GM12878 (cell line): Measurements from ENCODE around the gene RPS19BP1. TPM values are rescaled to one million over a fixed set of nuclear protein-coding genes. Genes with fewer than 3 reads are reported as not detected.

Experiments
- ATAC-seq: fragments of 200-7000 bp; cut with Tn5 transposase; 3 replicates; pipeline ENCODE4 v1.9.1; 2020; ENCODE audit warnings: mild to moderate bottlenecking, moderate library complexity
- BruUV-seq: library from RNA; stranded (reverse); fragments of 400-500 nt; replicated peaks from 2 replicates; lab custom pipeline; 2021; lab: Mats Ljungman, UMichigan
- CTCF ChIA-PET: fragments of 300-600 bp; sonication (Branson Sonifier 250); formaldehyde crosslinking; extraction: SDS; loops from one replicate; lab custom pipeline; 2021; ENCODE audit warnings: inconsistent platforms; lab: Yijun Ruan, JAX
- POLR2A ChIA-PET: fragments of 350-600 bp; formaldehyde crosslinking; extraction: SDS; loops from one replicate; lab custom pipeline; 2021; ENCODE audit warnings: inconsistent platforms; lab: Charles Lee
- RAD21 ChIA-PET: fragments of 300-600 bp; sonication (Branson Sonifier 250); formaldehyde crosslinking; loops from one replicate; lab custom pipeline; 2023; ENCODE audit warnings: antibody characterized with exemption; ENCODE audit not compliant: unreplicated experiment; lab: Charles Lee
- SMC1A ChIA-PET: fragments of 300-600 bp; sonication (Branson Sonifier 250); formaldehyde crosslinking; loops from one replicate; lab custom pipeline; 2023; ENCODE audit not compliant: unreplicated experiment, uncharacterized antibody; lab: Charles Lee
- DNase-seq: peaks from one replicate; pipeline ENCODE4 v3.0.0-alpha.2; 2011; ENCODE audit warnings: low read depth, low spot score
- FAIRE-seq: peaks from 3 replicates; lab custom pipeline; 2011; peaks lifted over from hg19 to GRCh38; lab: Jason Lieb, UNC
- H2AFZ ChIP-seq: 2 replicates; pipeline ENCODE4 v1.6.0; 2011; ENCODE audit warnings: low read depth, low read length, control low read depth; ENCODE audit not compliant: control insufficient read depth
- H3K27ac ChIP-seq: 2 replicates; pipeline ENCODE4 v1.5.1; 2011; ENCODE audit warnings: control low read depth; ENCODE audit not compliant: control insufficient read depth, insufficient read depth
- H3K27me3 ChIP-seq, 2 experiments: replicated peaks in 1 of 2; 2 replicates each; pipeline versions ENCODE4 v1.6.0 to v1.6.1; 2011; ENCODE audit warnings: low read length in 1 of 2; ENCODE audit not compliant: control insufficient read depth in 2 of 2, insufficient read depth in 2 of 2
- H3K36me3 ChIP-seq, 2 experiments: 2 replicates each; pipeline ENCODE4 v1.5.1; 2011; ENCODE audit warnings: low read length in 1 of 2; ENCODE audit not compliant: control insufficient read depth in 2 of 2, insufficient read depth in 2 of 2
- H3K4me1 ChIP-seq: 2 replicates; pipeline ENCODE4 v1.6.1; 2011; ENCODE audit warnings: mild to moderate bottlenecking, low read length, moderate library complexity, mixed read lengths; ENCODE audit not compliant: control insufficient read depth, insufficient read depth
- H3K4me2 ChIP-seq: 2 replicates; pipeline ENCODE4 v1.6.0; 2011; ENCODE audit warnings: control low read depth; ENCODE audit not compliant: control insufficient read depth, insufficient read depth
- H3K4me3 ChIP-seq: fragments of 200-600 bp; sonication (generic); 2 replicates; pipeline ENCODE4 v1.5.1; 2016
- H3K79me2 ChIP-seq: 2 replicates; pipeline ENCODE4 v1.6.0; 2011; ENCODE audit warnings: low read length; ENCODE audit not compliant: control insufficient read depth, insufficient read depth
- H3K9ac ChIP-seq: 2 replicates; pipeline ENCODE4 v1.8.0; 2011; ENCODE audit warnings: low read length, control low read depth, mixed read lengths; ENCODE audit not compliant: control insufficient read depth, insufficient read depth
- H3K9me3 ChIP-seq: replicated peaks from 3 replicates; pipeline ENCODE4 v1.5.1; 2011; ENCODE audit warnings: mild to moderate bottlenecking, low read length; ENCODE audit not compliant: control insufficient read depth, insufficient read depth
- H4K20me1 ChIP-seq: 2 replicates; pipeline ENCODE4 v1.6.0; 2011; ENCODE audit not compliant: control insufficient read depth, insufficient read depth
- CEBPZ ChIP-seq: fragments of 150-350 bp; IDR thresholded peaks from 2 replicates; pipeline ENCODE4 v1.6.1; 2016; ENCODE audit warnings: low read depth, low read length
- CTCF ChIP-seq, 3 experiments: IDR thresholded peaks in 2 of 3; conservative IDR thresholded peaks in 1 of 3; 2 replicates each; pipeline ENCODE4 v1.5.1; 2011; ENCODE audit warnings: low read depth in 3 of 3, low read length in 3 of 3, mild to moderate bottlenecking in 3 of 3, control low read depth in 2 of 3, moderate library complexity in 2 of 3, inconsistent platforms in 1 of 3, mixed read lengths in 1 of 3; ENCODE audit not compliant: control insufficient read depth in 2 of 3, insufficient read depth in 1 of 3; ENCODE audit errors: extremely low read depth in 1 of 3
- EP300 ChIP-seq, 2 experiments: fragments of 150-350 bp in 1 of 2; IDR thresholded peaks; 2 replicates each; pipeline ENCODE4 v1.6.1; 2011 to 2012; ENCODE audit warnings: low read depth in 2 of 2, low read length in 2 of 2, borderline replicate concordance in 1 of 2, improper control_type of control experiment in 1 of 2, inconsistent platforms in 1 of 2; ENCODE audit not compliant: control insufficient read depth in 1 of 2
- JUNB ChIP-seq: IDR thresholded peaks from 2 replicates; pipeline ENCODE4 v1.6.1; 2016; ENCODE audit warnings: antibody characterized with exemption, mild to moderate bottlenecking
- MTA2 ChIP-seq: fragments of 450-650 bp; IDR thresholded peaks from 2 replicates; pipeline ENCODE4 v1.6.1; 2016; ENCODE audit warnings: low read depth, mild to moderate bottlenecking, moderate library complexity
- MYB ChIP-seq: fragments of 150-350 bp; IDR thresholded peaks from 2 replicates; pipeline ENCODE4 v1.6.1; 2014; ENCODE audit warnings: mild to moderate bottlenecking, low read depth, low read length, borderline replicate concordance
- POLR2A ChIP-seq: IDR thresholded peaks from 2 replicates; pipeline ENCODE4 v1.6.1; 2011; ENCODE audit warnings: low read depth, mild to moderate bottlenecking, low read length
- SMC3 ChIP-seq: IDR thresholded peaks from 2 replicates; pipeline ENCODE4 v1.6.1; 2011; ENCODE audit warnings: low read length, improper control_type of control experiment, borderline replicate concordance
- SREBF1 ChIP-seq: IDR thresholded peaks from 2 replicates; pipeline ENCODE4 v1.6.1; 2012; ENCODE audit warnings: mild to moderate bottlenecking, low read length
- STAT3 ChIP-seq: IDR thresholded peaks from 2 replicates; pipeline ENCODE4 v1.6.1; 2011; ENCODE audit warnings: low read depth, low read length, improper control_type of control experiment
- TCF3 ChIP-seq: IDR thresholded peaks from 2 replicates; pipeline ENCODE4 v1.6.1; 2012; ENCODE audit warnings: low read depth, mild to moderate bottlenecking, low read length, borderline replicate concordance; ENCODE audit not compliant: insufficient read depth
- WGBS: methylation state at CpG from one replicate; pipeline ENCODE4 v1.1.6; 2016; ENCODE audit warnings: low lambda C conversion rate; ENCODE audit not compliant: insufficient replicate concordance, insufficient coverage; ENCODE audit errors: missing lambda C conversion rate; 5-methylcytosine and 5-hydroxymethylcytosine counted together
- in situ Hi-C: fragments of 300-500 bp; cut with MboI; formaldehyde crosslinking; loops from 9 replicates; pipeline ENCODE4 v1.14.3; 2018; ENCODE audit warnings: mixed read lengths
- intact Hi-C: fragments of 100-400 bp; cut with micrococcal nuclease; formaldehyde crosslinking; loops from one replicate; pipeline ENCODE4 v1.14.2; 2022; ENCODE audit not compliant: unreplicated experiment
- polyA plus RNA-seq, 11 experiments: library from polyadenylated mRNA; depleted of rRNA in 4 of 11; unstranded in 6 of 11; stranded (reverse) in 5 of 11; fragments of >200 nt; fragmentation: Nextera tagmentation in 4 of 11; fragmentation: Illumina TruSeq in 1 of 11; extraction: Ambion mirVana in 4 of 11; extraction: Trizol in 1 of 11; gene quantifications; 1 replicate in 1 of 11; 2 replicates in 10 of 11; pipeline versions ENCODE4 v1.2.1 to v1.2.3, GENCODE V29; 2011 to 2016; ENCODE audit warnings: inconsistent platforms in 2 of 11, missing spikeins in 2 of 11, low read depth in 1 of 11
- total RNA-seq, 4 experiments: library from RNA; depleted of rRNA in 3 of 4; stranded (reverse); fragments of >200 nt in 3 of 4; fragmentation: Illumina TruSeq in 1 of 4; extraction: Trizol in 1 of 4; gene quantifications; 2 replicates each; pipeline versions ENCODE4 v1.2.1 to v1.2.3, GENCODE V29; 2013 to 2021
- TF ChIP-seq, protein P1 (sequence below): fragments of 450-650 bp; IDR thresholded peaks from 2 replicates; pipeline ENCODE4 v1.6.1; 2017; ENCODE audit warnings: mild to moderate bottlenecking, moderate library complexity
- TF ChIP-seq, protein P2 (sequence below): IDR thresholded peaks from 2 replicates; pipeline ENCODE4 v1.6.1; 2012; ENCODE audit warnings: low read depth, low read length, improper control_type of control experiment

RPS19BP1 gene
- total and polyA plus RNA-seq, 10 of the 15 experiments (the other 5 are each of a cell fraction or from before 2014, with no cell fraction given): 2.7 to 206 (median 78.6) TPM

GRCh38 chr22:39481054-39481453 lies 51.5 kb downstream of the RPS19BP1 start (continued):
- TF ChIP-seq, protein P1, sequence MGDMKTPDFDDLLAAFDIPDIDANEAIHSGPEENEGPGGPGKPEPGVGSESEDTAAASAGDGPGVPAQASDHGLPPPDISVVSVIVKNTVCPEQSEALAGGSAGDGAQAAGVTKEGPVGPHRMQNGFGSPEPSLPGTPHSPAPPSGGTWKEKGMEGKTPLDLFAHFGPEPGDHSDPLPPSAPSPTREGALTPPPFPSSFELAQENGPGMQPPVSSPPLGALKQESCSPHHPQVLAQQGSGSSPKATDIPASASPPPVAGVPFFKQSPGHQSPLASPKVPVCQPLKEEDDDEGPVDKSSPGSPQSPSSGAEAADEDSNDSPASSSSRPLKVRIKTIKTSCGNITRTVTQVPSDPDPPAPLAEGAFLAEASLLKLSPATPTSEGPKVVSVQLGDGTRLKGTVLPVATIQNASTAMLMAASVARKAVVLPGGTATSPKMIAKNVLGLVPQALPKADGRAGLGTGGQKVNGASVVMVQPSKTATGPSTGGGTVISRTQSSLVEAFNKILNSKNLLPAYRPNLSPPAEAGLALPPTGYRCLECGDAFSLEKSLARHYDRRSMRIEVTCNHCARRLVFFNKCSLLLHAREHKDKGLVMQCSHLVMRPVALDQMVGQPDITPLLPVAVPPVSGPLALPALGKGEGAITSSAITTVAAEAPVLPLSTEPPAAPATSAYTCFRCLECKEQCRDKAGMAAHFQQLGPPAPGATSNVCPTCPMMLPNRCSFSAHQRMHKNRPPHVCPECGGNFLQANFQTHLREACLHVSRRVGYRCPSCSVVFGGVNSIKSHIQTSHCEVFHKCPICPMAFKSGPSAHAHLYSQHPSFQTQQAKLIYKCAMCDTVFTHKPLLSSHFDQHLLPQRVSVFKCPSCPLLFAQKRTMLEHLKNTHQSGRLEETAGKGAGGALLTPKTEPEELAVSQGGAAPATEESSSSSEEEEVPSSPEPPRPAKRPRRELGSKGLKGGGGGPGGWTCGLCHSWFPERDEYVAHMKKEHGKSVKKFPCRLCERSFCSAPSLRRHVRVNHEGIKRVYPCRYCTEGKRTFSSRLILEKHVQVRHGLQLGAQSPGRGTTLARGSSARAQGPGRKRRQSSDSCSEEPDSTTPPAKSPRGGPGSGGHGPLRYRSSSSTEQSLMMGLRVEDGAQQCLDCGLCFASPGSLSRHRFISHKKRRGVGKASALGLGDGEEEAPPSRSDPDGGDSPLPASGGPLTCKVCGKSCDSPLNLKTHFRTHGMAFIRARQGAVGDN: no peak
- TF ChIP-seq SMC3: no peak
- no peak for TF ChIP-seq SREBF1

DNA sequence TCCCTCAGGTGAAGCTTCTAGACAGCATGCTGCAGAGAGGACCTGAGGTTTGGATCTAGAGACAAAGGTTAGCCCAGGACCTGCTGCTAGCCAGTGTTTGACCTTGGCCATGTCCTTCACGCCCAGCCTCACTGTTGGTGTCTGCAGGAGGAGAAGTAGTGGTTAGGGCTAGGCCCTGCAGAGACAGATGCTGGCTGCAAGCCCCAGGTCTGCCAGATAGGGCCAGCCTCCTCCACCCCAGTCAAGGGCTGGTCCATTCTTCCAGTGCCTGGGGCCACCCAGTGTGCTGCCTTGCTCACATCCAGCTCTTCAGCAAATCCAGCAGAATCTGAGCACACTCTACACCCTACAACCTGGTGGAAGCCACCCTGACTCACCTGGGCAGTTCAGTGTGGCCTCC lies 52.0 kb downstream of the RPS19BP1 start:
- intact Hi-C loops: no loop called here
- POLR2A ChIA-PET: no interaction called here
- CTCF ChIA-PET: interaction anchor here (1.2 to 2.3 kb wide), 4 partner anchors 16 to 137 kb away, joined by 3 to 8 read pairs (median 4); no protein-coding TSS in a partner anchor
- TF ChIP-seq MTA2 (no peak), STAT3 (no peak), JUNB (no peak), EP300 (IDR thresholded peaks at IDR 0.05; ENCODE audit: borderline replicate concordance in 1 of 2, control insufficient read depth in 1 of 2, low read depth in 2 of 2, low read length in 2 of 2) (no peak), POLR2A (no peak), TCF3 (no peak), CTCF (IDR thresholded peaks at IDR 0.05 in 2 of 3, conservative IDR thresholded peaks at IDR 0.05 in 1 of 3; ENCODE audit: control insufficient read depth in 2 of 3, extremely low read depth in 1 of 3, insufficient read depth in 1 of 3, low read depth in 3 of 3, low read length in 3 of 3) (no peak), CEBPZ (no peak), MYB (no peak)
- TF ChIP-seq, protein P2, sequence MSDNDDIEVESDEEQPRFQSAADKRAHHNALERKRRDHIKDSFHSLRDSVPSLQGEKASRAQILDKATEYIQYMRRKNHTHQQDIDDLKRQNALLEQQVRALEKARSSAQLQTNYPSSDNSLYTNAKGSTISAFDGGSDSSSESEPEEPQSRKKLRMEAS: no peak

More for the DNA sequence above, 52.0 kb downstream of the RPS19BP1 start:
- DNase-seq: no peak
- H2AFZ ChIP-seq: no peak overlapping the region
- no peak overlapping the region for H3K9ac ChIP-seq
- ChIA-PET RAD21 (no interaction called here), SMC1A (no interaction called here)
- WGBS: 8% methylated on average over 1 of the region's 1 CpG
- ATAC-seq: no peak
- H3K9me3 ChIP-seq: no peaks in the 10 kb centered on the region
- no peak overlapping the region for H3K4me3 ChIP-seq
- no peaks in the 10 kb centered on the region for H3K4me1 ChIP-seq
- H4K20me1 ChIP-seq: no peaks in the 10 kb centered on the region
- H3K79me2 ChIP-seq: peaks cover 1% of the 10 kb centered on the region
- no peak overlapping the region for H3K4me2 ChIP-seq
- FAIRE-seq: no peak
- BruUV-seq: no TSS peak
- H3K27ac ChIP-seq: no peak overlapping the region
- in situ Hi-C loops: no loop called here
- peaks cover 8 to 33% of the 10 kb centered on the region in 2 experiments; a peak in 3 of 4 replicates for H3K36me3 ChIP-seq
- no peaks in the 10 kb centered on the region for H3K27me3 ChIP-seq
